A549 (cell line): ENCODE measurements around the gene CAND2. TPM values are rescaled to one million over a fixed set of nuclear protein-coding genes. Genes with fewer than 3 reads are reported as not detected.

Experiments used
- ATAC-seq, 2 experiments: fragments of 200-7000 bp in 1 of 2; fragments of >200 bp in 1 of 2; cut with Nextera tagmentation in 1 of 2; cut with Tn5 transposase in 1 of 2; 3 replicates each; pipeline versions ENCODE4 v1.8.0 to v1.9.1; 2018 to 2020; ENCODE audit warnings: mild to moderate bottlenecking in 1 of 2, moderate library complexity in 1 of 2
- CTCF ChIA-PET: fragments of 300-600 bp; sonication (Branson Sonifier 250); formaldehyde crosslinking; extraction: SDS; loops from one replicate; lab custom pipeline; 2021; ENCODE audit warnings: antibody characterized with exemption, inconsistent platforms; lab: Yijun Ruan, JAX
- POLR2A ChIA-PET: fragments of 350-600 bp; formaldehyde crosslinking; extraction: SDS; loops from one replicate; lab custom pipeline; 2021; ENCODE audit warnings: antibody characterized with exemption, inconsistent platforms; lab: Yijun Ruan, JAX
- DNase-seq, 2 experiments: peaks; one replicate each; pipeline versions ENCODE4 v3.0.0 to v3.0.0-alpha.2; 2011 to 2016; ENCODE audit warnings: low read depth in 1 of 2, low spot score in 1 of 2
- FAIRE-seq: peaks from 2 replicates; lab custom pipeline; 2011; peaks lifted over from hg19 to GRCh38; lab: Jason Lieb, UNC
- H3K27ac ChIP-seq, 2 experiments: fragments of >200 bp; sonication (Bioruptor Twin); formaldehyde crosslinking; 3 replicates each; pipeline ENCODE4 v1.5.1; 2016 to 2017
- H3K4me1 ChIP-seq: fragments of >200 bp; sonication (Bioruptor Twin); formaldehyde crosslinking; 3 replicates; pipeline ENCODE4 v1.6.1; 2016
- H3K4me2 ChIP-seq: fragments of >200 bp; sonication (Bioruptor Twin); formaldehyde crosslinking; 3 replicates; pipeline ENCODE4 v1.6.1; 2016
- H3K4me3 ChIP-seq: fragments of >200 bp; sonication (Bioruptor Twin); formaldehyde crosslinking; 3 replicates; pipeline ENCODE4 v1.5.1; 2016
- H3K9me3 ChIP-seq: fragments of >200 bp; sonication (Bioruptor Twin); formaldehyde crosslinking; 3 replicates; pipeline ENCODE4 v1.6.1; 2016
- ATOH8 ChIP-seq: fragments of 250-450 bp; sonication (Bioruptor Pico); IDR thresholded peaks from 2 replicates; pipeline ENCODE4 v1.5.0; 2020; ENCODE audit warnings: low read depth, mild to moderate bottlenecking, moderate library complexity
- CEBPB ChIP-seq, 2 experiments: fragments of >200 bp in 1 of 2; sonication (Bioruptor Twin) in 1 of 2; formaldehyde crosslinking in 1 of 2; IDR thresholded peaks; 2 replicates each; pipeline ENCODE4 v1.6.1; 2012 to 2016
- EHMT2 ChIP-seq: fragments of 200-600 bp; sonication (generic); IDR thresholded peaks from 2 replicates; pipeline ENCODE4 v1.6.1; 2016; ENCODE audit warnings: antibody characterized with exemption, low read depth, mild to moderate bottlenecking, moderate library complexity
- ELK1 ChIP-seq: fragments of 150-350 bp; IDR thresholded peaks from 2 replicates; pipeline ENCODE4 v1.6.1; 2014; ENCODE audit warnings: low read depth, mild to moderate bottlenecking, low read length
- EP300 ChIP-seq, 2 experiments: fragments of >200 bp; sonication (Bioruptor Twin); formaldehyde crosslinking; IDR thresholded peaks; 2 replicates in 1 of 2; 3 replicates in 1 of 2; pipeline ENCODE4 v1.6.1; 2016 to 2017
- HES2 ChIP-seq: fragments of >200 bp; sonication (Bioruptor Twin); formaldehyde crosslinking; IDR thresholded peaks from 2 replicates; pipeline ENCODE4 v1.6.1; 2016
- HEYL ChIP-seq: fragments of 250-450 bp; sonication (Bioruptor Pico); IDR thresholded peaks from 2 replicates; pipeline ENCODE4 v1.8.0; 2021; ENCODE audit warnings: mild to moderate bottlenecking, moderate library complexity
- HMGXB4 ChIP-seq: fragments of 250-450 bp; sonication (Bioruptor Pico); IDR thresholded peaks from 2 replicates; pipeline ENCODE4 v1.5.0; 2021; ENCODE audit warnings: mild to moderate bottlenecking, moderate library complexity, borderline replicate concordance
- HOXB13 ChIP-seq: fragments of 250-450 bp; sonication (Bioruptor Pico); IDR thresholded peaks from 2 replicates; pipeline ENCODE4 v1.5.0; 2020; ENCODE audit warnings: low read depth, mild to moderate bottlenecking, moderate library complexity
- JUN ChIP-seq, 2 experiments: fragments of >200 bp; sonication (Bioruptor Twin); formaldehyde crosslinking; IDR thresholded peaks; 2 replicates in 1 of 2; 3 replicates in 1 of 2; pipeline ENCODE4 v1.6.1; 2016 to 2017
- JUNB ChIP-seq: fragments of >200 bp; sonication (Bioruptor Twin); formaldehyde crosslinking; IDR thresholded peaks from 2 replicates; pipeline ENCODE4 v1.6.1; 2016
- MAZ ChIP-seq: fragments of 150-350 bp; IDR thresholded peaks from 2 replicates; pipeline ENCODE4 v1.6.1; 2014; ENCODE audit warnings: antibody characterized with exemption, low read depth, low read length, borderline replicate concordance
- MYC ChIP-seq: IDR thresholded peaks from 2 replicates; pipeline ENCODE4 v1.6.1; 2012; ENCODE audit warnings: mild to moderate bottlenecking, inconsistent platforms, low read length, improper control_type of control experiment, borderline replicate concordance
- NPAS2 ChIP-seq: fragments of 250-450 bp; sonication (Bioruptor Pico); IDR thresholded peaks from 2 replicates; pipeline ENCODE4 v1.8.0; 2022; ENCODE audit warnings: mild to moderate bottlenecking, moderate library complexity, borderline replicate concordance
- NR3C1 ChIP-seq: fragments of >200 bp; sonication (Bioruptor Twin); formaldehyde crosslinking; IDR thresholded peaks from 3 replicates; pipeline ENCODE4 v1.6.1; 2017
- PHF8 ChIP-seq: fragments of 200-600 bp; sonication (generic); IDR thresholded peaks from 2 replicates; pipeline ENCODE4 v1.6.1; 2016; ENCODE audit warnings: low read depth, mild to moderate bottlenecking, antibody characterized with exemption, moderate library complexity, borderline replicate concordance
- POLR2AphosphoS2 ChIP-seq: conservative IDR thresholded peaks from 2 replicates; pipeline ENCODE4 v1.6.1; 2012; ENCODE audit warnings: low read length, improper control_type of control experiment, inconsistent platforms
- RAD21 ChIP-seq, 2 experiments: fragments of >200 bp in 1 of 2; sonication (Bioruptor Twin) in 1 of 2; formaldehyde crosslinking in 1 of 2; IDR thresholded peaks in 1 of 2; conservative IDR thresholded peaks in 1 of 2; 2 replicates in 1 of 2; 3 replicates in 1 of 2; pipeline ENCODE4 v1.6.1; 2012 to 2018; ENCODE audit warnings: inconsistent platforms in 1 of 2
- REST ChIP-seq: fragments of 200-600 bp; sonication (generic); IDR thresholded peaks from 2 replicates; pipeline ENCODE4 v1.6.1; 2016; ENCODE audit warnings: antibody characterized with exemption, mild to moderate bottlenecking, moderate library complexity
- TP53 ChIP-seq: fragments of 250-450 bp; sonication (Bioruptor Pico); IDR thresholded peaks from 2 replicates; pipeline ENCODE4 v1.5.0; 2021; ENCODE audit warnings: mild to moderate bottlenecking, moderate library complexity
- ZFP36 ChIP-seq: fragments of 450-650 bp; IDR thresholded peaks from 2 replicates; pipeline ENCODE4 v1.6.1; 2014; ENCODE audit warnings: borderline replicate concordance; ENCODE audit not compliant: partially characterized antibody
- WGBS: methylation state at CpG from one replicate; pipeline ENCODE4 v1.1.6; 2017; ENCODE audit errors: missing lambda C conversion rate; 5-methylcytosine and 5-hydroxymethylcytosine counted together
- polyA minus RNA-seq: library from RNA; depleted of rRNA, polyadenylated mRNA; stranded (reverse); fragments of >200 nt; gene quantifications from 2 replicates; pipeline ENCODE4 v1.2.3, GENCODE V29; 2011; rRNA and poly(A)+ RNA removed
- polyA plus RNA-seq, 4 experiments: library from polyadenylated mRNA; depleted of rRNA in 3 of 4; stranded (reverse); fragments of >200 nt; fragmentation: RNase III in 1 of 4; extraction: RNeasy Plus Mini Kit Qiagen cat#74134 plus additional on column Dnase treatment in 1 of 4; gene quantifications; 2 replicates in 3 of 4; 3 replicates in 1 of 4; pipeline ENCODE4 v1.2.3, GENCODE V29; 2011 to 2017

Gene CAND2
- polyA plus RNA-seq (2011; rRNA removed) (0.72 and 0.91 TPM in 2 replicates), polyA plus RNA-seq (2017; fragmentation: RNase III; extraction: RNeasy Plus Mini Kit Qiagen cat#74134 plus additional on column Dnase treatment) (0.67 to 1.0 TPM (median 0.84 TPM) in 3 replicates), polyA minus RNA-seq (1.4 and 4.9 TPM in 2 replicates)
- 0.79 and 1.1 TPM in 2 replicates for polyA plus RNA-seq (2012; cell fraction: cytosol; rRNA removed)
- 2.3 and 3.1 TPM in 2 replicates for polyA plus RNA-seq (2012; cell fraction: nucleus; rRNA removed)

GRCh38 chr3:12796171-12797123, at the start of gene CAND2:
CAND2 (plus strand) TSS chr3:12796680; CDS start chr3:12796721, 41 bp downstream.
- CTCF ChIA-PET = interaction anchor here (0.7 to 3.1 kb wide), 4 partner anchors 9 to 76 kb away, joined by 3 to 21 read pairs (median 3); no protein-coding TSS in a partner anchor
- 39% methylated on average over 36 of the region's 61 CpGs for WGBS
- POLR2A ChIA-PET = interaction anchor here (1.1 kb wide), 1 partner anchor 14 kb away, joined by 6 read pairs; no protein-coding TSS in a partner anchor
- Histone ChIP-seq H3K9me3 (no peaks in the 10 kb centered on the region), H3K4me2 (peak within 1 kb of the TSS; percentile 82), H3K4me1 (peaks cover 5% of the 10 kb centered on the region; the same call in 1 of the 3 replicates), H3K27ac (peak within 1 kb of the TSS; percentile 65 to 88), H3K4me3 (peak within 1 kb of the TSS; percentile 55)
- no peak for FAIRE-seq
- TF ChIP-seq JUN (IDR thresholded peaks at IDR 0.05) (no peak), ZFP36 (peak; percentile 66)
- peak in 1 of 2 experiments; percentile 37 for DNase-seq
- peak; percentile 51 to 88; a peak in 5 of 6 replicates for ATAC-seq

GRCh38 chr3:12748477-12748876, 48.0 kb upstream of the CAND2 start:
- DNase-seq = no peak
- CTCF ChIA-PET = interaction anchor here (0.5 to 1.3 kb wide), 3 partner anchors 21 to 237 kb away, joined by 3 to 6 read pairs (median 3); no protein-coding TSS in a partner anchor

More at GRCh38 chr3:12748477-12748876, 48.0 kb upstream of the CAND2 start:
- WGBS = 88% methylated on average over 5 of the region's 5 CpGs
- FAIRE-seq (no peak), ATAC-seq (no peak)
- peaks cover 28% of the 10 kb centered on the region for H3K4me1 ChIP-seq
- H3K4me2 ChIP-seq = no peak overlapping the region
- TF ChIP-seq HMGXB4 (CRISPR knock-in tag) (no peak), REST (no peak), HEYL (CRISPR knock-in tag) (no peak), NPAS2 (CRISPR knock-in tag) (no peak), JUNB (no peak), NR3C1 (no peak), MYC (no peak), EP300 (IDR thresholded peaks at IDR 0.05) (no peak), TP53 (CRISPR knock-in tag) (no peak), EHMT2 (no peak), HOXB13 (CRISPR knock-in tag) (no peak), PHF8 (no peak), ATOH8 (CRISPR knock-in tag) (no peak), ELK1 (no peak), MAZ (no peak), RAD21 (conservative IDR thresholded peaks at IDR 0.05 in 1 of 2, IDR thresholded peaks at IDR 0.05 in 1 of 2) (no peak), ZFP36 (no peak), POLR2AphosphoS2 (no peak), CEBPB (IDR thresholded peaks at IDR 0.05) (no peak), HES2 (no peak)
- POLR2A ChIA-PET = no interaction called here
- no peaks in the 10 kb centered on the region for H3K9me3 ChIP-seq
- H3K4me3 ChIP-seq = no peak overlapping the region
- no peak overlapping the region for H3K27ac ChIP-seq
